Measurements from ENCODE around the gene PKD1.

PKD1 gene

DNA sequence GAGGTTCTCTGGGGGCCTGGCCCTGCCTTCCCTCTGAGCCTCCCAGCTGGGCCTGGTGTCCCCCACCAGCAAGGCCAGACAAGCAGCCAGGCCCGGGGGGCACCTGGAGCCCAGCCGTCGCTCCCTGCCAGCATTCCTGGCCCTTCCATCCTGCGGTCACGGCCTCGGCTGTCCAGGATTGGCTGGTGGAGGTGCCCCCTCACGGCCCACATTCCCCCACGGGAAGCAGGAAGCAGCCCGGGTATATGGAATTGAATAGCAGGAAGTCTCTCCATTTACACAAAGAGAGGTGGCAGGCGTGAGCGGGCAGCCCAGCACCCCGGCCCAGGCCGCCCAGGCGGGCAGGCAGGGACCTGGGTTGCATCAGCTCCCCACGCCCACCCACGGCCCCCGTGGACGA is 34.4 kb upstream of the PKD1 start:
- no peak for DNase-seq

DNA sequence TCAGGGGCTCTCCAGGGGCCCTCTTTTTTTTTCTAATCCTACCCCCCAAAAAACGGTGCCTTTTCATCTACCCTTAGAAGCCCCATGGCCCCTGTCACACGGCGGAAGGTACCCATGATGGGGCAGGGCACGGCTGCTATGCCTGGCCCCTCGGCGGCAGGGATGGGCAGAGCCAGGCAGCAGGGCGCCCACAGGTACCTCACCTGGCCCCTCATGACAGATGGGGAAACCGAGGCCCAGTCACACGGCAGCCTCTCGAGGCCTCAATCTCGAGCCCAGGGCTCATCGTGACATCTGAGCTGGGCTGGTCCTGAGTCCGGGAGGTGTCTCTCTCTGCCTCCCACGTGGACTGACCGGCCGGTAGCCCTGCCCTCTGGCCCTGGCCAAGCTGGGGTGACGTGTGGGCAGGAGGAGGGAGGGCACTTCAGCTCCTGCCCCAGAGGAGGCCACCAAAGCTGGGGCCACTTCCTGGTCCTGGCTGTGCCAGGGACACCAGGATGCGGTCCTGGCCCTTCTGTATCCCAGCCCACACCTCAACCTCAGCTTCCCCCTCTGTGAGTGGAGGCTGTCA is 31.5 kb upstream of the PKD1 start:
- no peak for DNase-seq

DNA sequence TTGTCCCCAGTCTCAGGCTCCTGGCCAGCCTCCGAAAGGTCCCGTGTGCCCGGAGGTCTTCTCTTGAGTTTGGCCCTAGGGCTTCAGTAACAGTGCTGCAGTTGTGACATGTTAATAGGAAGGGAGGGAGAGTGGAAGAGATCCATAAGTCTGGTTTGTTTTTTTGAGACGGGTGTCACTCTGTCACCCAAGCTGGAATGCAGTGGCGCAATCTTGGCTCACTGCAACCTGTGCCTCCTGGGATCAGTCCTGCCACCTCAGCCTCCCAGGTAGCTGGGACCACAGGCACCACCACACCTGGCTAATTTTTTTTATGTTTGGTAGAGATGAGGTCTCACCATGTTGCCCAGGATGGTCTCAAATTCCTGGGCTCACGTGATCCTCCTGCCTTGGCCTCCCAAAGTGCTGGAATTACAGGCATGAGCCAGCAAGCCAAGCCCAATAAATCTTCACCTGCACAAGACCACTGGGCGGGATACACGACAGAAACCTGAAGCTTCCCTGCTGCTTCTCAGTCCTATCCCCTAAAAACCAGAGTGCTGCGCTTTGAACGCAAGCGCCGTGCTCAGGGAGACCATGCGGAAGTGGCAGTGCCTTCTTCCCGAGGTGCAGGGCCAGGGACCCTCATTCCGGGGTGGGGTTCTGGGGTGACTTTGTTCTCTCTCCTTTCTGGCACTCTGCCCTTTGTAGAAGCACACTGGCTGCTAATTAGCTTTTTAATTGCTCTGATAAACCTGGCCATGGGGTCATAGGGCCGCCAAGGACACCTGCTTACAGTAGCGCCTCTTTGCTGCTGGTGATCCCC is 30.8 kb upstream of the PKD1 start:
- DNase-seq = no peak

DNA sequence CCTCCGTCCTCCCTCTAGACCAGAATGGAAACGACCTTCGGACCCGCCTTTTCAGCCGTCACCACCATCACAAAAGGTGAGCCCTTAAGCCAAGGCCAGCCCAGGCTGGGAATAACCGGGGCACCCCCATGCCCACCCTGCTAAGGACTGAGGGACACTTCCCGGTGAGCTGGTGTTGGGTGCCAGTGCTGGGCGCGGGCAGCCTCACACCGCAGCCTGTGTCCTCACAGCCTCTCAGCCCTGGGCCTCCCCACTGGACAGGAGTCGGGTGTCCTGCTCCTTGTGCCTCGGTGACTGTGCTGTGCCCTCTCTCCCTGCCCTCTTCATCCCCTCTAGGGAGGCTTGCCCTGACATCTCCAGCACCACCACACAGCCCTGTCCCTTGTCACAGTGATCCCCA is 30.2 kb upstream of the PKD1 start:
- DNase-seq = no peak

DNA sequence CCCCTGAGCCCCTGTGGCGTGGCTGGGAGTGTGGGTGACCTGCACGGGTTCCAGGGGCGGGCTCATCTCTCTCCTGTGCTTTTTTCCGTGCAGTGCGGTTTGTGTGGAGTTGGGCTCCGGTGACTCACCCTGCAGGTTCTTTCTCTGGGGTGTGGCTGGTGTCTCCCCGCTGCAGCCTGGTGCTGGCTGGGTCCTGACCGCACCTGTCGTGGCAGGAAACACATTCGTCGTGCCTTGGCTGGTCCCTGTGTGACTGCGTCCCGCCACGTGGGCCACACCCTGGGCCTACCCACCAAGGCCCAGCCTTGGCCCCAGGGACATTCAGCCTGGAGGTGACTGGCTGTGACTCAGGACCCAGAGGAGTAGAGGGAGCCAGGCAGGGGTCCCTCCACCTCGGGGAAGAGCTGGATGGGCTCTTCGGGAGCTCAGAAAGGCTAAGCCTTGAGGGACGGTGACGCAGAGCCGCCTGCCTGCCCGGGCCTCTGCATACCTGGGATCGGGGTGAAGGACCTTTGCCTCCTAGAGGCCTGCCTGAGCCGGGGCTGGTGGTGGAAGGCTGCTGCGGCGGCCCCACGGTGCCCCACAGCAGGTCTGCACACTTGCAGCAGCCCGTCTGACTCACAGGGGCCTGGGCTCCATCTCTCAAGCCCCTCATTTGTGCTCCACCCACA is 27.6 kb upstream of the PKD1 start:
- DNase-seq = no peak

DNA sequence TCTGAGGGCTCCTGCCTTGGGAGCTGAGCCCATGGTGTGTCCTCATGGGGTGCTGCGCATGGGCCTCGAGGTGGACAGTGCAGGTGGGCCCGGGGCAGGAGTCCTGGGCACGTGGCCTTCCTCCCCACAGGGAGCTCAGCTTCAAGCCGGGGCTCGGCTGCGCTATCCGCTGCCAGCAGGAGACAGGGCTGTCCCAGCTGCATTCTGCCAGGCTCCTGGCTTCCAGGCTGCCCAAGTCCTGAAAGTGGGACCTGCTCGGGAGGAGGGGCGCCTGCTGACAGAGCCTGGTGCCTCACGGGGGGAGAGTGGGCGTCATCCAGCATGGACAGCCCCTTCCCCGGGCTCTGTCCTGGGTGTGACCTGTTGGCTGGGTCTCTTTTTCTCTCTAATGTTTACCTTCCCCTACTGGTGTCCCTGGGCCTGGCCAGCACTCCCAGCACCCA is 27.0 kb upstream of the PKD1 start:
- DNase-seq = no peak

DNA sequence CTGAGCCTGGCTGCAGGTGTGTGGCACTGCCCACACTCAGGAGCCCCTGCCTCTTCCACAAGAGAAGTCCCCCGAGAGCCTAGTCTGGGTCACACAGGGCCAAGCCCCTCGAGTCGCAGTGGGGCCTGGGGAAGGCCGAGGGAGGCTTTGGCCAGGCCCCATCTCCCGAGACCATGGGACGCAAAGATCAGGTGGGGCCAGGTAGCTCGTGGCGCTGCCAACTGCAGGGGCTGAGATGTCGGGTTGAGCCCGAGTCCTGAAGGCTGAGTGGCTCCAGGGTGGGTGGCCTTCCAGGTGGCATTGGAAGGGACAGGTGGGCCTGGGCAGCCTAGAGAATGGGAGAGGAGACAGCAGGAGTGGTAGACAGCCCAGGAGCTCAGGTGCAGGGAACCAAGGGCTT is 26.2 kb upstream of the PKD1 start:
- no peak for DNase-seq

DNA sequence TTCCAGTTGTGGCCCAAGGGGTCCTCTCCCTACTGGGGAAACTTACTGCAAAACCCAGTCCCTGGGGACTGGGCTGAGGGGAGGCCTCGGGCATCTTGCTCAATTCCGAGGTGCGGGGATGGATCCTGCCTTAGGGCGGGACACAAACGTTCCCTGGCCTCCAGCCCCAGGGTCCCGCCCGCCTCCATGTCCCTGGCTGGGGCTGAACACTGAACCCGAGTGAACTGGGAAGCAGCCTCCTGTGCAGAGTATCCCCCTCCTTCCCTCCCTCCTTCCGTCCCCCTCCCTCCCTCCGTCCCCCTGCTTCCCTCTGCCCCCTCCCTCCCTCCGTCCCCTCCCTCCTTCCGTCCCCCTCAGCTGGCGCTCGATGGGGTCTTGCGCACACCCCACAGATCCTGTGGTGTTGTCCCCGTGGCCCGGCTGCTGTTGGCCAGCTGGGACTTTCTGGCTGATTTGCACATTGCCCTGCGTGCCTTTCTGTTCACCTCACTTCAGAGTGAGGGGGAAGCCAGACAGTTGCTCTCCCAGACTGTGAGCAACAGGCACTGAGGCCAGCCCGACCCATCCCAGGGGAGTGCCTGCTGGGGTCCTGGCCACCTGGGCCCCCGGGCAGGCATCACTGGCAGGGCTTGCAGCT is 25.3 kb upstream of the PKD1 start:
- DNase-seq = peak; percentile 53

DNA sequence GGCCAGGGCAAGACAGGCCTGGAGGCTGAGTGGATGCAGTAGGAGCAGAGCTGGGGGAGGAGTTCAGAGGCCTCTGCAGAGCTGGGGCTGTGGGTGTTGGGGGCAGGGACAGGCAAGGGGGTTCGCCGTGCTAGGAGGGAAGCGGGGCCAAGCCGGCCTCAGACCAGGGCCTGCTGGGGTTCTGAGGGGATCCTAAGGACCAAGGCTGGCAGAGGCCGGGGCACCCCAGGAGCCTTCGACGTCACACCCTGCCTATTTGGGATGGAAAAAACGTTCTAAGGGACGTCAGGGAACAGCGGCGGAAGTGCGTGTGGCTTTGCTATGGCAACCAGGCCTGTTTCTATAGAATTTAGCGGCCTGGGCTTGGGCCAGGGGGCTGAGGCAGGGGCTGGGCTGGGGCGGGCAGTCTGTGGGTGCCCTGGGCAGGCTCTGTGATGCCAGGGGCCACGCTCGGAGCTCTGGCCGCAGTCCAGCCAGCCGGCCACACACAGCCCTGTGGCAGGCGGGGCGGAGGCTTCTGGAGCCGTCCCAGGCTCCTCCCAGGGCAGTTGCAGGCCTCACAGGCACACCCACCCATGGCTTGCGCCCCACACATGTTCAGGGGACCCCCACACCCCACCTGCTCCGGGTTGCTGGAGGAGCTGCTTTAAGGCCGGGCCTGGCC is 23.6 kb upstream of the PKD1 start:
- no peak for DNase-seq

DNA sequence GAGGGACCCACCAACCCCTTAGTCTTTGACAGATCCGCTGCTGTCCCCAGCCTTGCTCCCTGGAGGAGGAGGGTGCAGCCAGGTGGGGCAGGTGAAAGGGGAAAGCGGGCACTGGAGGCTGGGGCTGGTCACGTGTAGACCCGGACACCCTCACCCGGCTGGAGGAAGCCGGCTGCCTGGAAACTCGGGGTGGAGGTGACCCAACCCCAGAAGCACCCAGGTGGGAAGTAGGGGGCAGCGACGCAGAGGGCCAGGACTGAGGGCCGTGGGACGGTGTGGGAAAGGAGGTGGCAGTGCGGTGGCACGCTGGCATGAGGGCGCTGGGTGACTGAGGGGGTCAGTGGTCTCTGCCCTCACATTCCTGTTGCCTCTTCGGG is 22.6 kb upstream of the PKD1 start:
- no peak for DNase-seq

DNA sequence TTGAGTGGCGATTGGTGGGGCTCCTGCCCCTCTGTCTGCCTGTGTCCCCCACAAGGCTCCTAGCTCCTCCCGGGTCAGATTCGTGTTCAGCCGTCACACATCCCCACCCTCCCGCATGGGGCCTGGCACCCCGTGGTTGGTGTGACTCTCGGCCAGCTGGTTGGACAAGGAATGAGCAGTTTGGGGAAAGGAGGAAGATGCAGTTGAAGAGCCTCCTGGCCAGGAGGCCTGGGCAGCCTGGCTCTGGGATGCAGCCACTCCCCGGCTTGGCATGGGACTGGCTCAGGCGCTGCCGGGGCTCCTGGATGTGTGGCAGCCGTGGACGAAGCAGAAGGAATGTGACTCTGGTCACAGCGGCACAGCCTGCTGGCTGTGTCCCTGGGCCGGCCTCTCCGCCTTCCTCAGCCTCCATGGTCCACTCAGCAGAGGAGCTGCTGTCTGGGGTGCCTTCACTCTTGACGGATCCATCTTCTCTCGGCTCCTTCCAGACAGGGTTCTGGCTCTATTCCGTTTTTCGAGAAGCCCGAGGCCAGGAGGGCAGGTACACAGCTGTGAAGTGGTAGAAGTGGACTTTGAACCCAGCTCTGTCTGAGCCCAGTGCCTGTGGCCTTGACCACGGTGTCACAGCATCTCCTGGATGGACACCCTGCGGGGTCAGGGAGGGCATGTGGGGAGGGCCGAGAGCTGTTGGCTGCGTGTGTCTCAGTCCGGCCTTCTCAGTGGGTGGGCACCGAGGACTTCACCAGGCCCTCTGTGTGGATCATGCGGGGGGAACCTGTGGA is 22.0 kb upstream of the PKD1 start:
- no peak for DNase-seq

DNA sequence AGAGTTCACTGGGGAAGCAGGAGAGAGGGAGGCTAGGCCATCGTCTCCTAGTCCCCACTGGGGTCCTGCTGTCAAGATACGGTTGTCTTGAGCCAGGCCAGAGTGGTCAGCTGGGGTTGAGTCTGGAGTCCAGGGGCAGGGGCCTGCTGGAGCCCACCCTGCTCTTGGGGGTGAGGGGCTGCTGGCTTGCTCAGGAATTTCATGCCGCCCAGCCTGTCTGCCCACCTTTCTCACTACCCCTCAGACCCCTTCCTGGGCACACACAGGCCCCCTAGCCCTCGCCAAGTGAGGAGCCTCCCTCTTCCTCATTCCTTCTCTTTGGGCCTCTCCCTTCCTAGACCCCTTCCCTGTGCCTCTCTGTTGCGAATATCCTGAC is 21.1 kb upstream of the PKD1 start:
- DNase-seq = no peak

DNA sequence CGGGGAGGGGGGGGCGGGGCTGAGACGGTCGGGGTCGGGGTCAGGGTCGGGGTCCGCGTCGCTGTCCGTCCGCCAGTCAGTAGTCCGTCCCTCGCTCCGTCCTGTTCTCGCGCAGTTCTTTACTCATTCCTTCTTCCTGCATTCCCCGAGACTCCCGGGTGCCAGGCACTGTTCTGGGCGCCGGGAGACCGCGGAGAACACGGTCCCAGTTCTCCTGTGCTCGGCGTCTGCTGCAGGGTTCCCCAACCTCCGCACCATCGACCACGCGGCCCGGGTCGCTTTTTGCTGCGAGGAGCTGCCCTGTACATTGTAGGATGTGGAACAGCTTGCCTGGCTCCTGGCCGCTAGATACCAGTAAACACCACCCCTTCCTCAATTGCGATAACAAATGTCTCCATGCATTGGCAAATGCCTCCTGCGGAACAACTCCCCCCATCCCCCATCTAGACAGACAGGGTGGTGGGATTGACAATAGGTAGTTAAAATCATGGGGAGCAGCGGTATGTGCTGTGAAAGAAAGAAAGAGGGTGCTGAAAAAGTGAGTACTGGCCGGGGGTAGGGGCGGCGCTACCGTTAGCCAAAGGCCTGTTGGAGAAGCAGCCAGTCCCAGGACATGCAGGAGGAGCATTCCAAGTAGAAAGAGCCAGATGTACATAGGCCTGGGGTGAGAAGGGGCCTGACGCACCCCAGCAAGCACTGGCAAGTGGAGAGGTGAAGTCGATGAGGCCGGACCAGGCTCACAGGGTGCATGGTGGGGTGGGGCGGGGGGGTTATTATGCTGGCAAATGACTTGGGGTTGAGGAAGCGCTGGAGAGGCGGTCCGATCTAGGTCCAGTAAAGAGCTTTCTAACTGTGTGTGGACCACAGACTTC is 20.5 kb upstream of the PKD1 start:
- no peak for DNase-seq

DNA sequence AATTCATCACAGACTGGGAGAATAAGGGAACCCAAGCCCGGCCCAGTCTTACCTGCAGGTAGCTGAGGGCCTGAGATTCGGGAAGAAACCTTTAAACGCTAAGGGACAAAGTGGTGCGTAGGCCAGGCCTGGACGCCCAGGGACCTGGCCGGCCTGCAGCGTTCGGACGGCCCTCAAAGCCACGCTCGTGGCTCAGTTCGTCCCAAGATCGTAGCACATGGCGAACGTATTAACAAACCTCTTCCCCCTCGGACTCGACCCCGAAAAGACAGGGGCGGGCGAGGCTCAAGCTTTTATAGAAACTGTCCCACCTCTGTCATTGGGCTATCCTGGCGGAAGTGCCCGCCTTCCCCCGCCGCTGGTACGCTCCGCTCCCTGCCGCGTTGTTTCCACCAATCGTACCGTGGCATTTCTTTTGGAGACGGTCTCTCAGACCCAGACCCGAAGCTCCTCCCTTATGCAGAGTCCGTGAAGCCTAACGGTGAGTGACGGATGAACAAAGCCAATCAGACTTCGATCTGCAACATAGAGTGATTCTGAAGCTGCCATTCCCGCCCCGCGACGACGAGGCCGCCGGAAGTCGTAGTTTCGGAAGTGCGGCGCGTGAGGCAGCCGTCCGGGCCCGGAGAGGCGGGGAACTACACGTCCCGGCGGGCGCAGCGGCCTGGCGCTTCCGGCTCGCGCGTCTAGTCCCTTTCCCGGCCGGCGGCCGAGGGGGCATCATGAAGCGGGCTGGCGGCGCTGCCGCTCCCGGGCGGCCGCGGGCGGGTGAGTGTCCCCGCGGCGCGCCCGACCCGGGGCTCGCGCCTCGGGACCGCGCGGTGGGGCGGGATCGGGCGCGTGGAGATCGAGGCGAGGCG is 19.6 kb upstream of the PKD1 start, which contains the start of gene TRAF7:
Gene TRAF7, plus strand, starts transcription at position 692 of the 860 bp plus-strand sequence. CDS start 8,139 bp downstream, outside the sequence.
- DNase-seq = peak; percentile 100

DNA sequence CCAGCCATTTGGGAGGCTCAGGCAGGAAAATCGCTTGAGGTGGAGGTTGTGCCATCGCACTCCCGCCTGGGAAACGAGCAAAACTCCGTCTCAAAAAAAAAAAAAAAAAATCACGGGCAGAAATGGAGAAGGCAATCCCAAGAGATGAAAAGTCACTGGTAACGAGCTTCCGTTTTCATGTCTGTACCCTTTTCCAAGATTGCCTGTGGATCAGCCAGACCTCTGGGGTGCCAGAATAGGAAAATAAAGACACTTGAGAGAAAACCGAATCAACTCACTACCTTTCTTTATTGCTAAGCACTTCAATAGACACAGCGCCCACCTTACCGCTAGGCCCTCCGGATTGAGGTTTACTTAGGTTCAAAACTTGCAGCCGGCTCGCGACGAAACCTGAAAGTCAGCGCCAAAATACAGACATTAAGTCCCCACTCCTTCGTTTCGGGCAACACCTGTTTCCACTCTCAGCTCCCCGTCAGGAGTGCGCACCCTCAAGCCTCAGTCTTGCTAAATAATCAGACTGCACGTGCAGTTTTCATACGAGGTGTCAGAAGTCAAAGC is 18.9 kb upstream of the PKD1 start:
- DNase-seq = no peak

DNA sequence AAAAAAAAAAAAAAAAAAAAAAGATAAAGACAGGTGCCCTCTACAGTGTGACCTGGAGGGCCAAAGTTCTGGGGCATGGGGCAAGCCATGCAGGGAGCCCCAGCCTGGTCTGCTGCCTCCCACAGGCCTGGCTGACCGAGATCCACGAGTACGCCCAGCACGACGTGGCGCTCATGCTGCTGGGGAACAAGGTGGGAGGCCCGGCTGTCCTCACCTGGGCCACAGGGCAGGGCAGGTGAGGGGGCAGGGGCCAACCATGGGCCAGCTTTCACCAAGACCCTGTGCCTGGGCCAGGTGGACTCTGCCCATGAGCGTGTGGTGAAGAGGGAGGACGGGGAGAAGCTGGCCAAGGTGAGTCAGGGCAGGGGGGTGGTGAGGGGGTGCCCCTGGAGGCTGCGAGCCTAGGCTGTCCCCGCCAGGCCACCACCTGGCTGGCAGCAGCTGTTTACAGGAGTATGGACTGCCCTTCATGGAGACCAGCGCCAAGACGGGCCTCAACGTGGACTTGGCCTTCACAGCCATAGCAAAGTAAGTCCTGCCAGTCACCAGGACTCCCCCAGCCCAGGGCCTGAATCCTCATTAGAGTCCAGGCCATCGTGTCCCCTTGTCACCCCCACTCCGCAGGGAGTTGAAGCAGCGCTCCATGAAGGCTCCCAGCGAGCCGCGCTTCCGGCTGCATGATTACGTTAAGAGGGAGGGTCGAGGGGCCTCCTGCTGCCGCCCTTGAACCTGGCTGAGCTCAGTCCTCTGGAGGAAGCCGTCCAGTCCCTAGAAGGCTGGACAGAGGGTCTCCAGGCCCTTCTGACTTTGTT is 17.2 kb upstream of the PKD1 start:
- no peak for DNase-seq

DNA sequence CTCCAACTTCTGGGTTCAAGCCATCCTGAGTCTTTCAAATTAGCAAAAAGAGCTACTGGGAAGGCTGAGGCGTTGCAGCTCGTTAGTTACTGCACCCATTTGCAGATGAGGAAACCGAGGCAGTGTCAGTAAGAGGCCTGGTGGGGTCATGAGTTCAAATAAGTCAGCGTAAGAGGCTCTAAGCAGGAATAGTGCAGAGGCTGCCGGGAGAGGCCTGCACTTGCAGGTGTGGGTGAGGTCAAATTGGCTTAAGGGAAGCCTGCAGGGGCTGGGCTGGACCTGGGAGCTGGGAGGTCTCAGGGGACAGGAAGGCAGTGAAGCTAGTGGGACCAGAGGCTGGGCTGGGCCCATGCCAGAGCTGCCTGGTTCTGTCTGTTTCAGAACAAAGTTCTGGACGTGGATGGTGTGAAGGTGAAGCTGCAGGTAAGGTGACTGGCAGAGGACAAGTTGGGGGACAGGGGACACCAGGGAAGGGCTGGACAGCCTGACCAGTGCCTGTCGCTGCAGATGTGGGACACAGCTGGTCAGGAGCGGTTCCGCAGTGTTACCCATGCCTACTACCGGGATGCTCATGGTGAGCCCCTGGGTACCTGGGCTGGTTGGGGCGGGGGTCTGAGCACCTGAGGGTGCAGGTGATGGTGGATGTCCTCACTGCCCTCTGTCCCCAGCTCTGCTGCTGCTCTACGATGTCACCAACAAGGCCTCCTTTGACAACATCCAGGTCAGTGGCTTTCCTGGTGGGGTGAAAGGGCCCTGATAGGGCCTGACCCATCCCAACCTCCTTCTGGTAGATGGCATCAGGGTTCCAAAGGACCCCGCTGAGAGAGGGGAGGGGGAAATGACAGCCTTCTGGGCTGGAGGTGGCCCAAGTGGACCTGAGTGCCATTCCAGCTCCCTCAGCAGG is 15.7 kb upstream of the PKD1 start:
- DNase-seq = no peak
